ENCODE data around the gene GRB2.

- TF ChIP-seq SUZ12 (IDR thresholded peaks at IDR 0.05; ENCODE audit: extremely low read depth, insufficient read depth, insufficient read length) (no peak), YY1 (IDR thresholded peaks at IDR 0.05; ENCODE audit: insufficient read depth, insufficient read length) (no peak), ZNF274 (IDR thresholded peaks at IDR 0.05; ENCODE audit: low read depth, low read length) (no peak)
Measured at GRCh38 chr17:75349589-75349988, 55.9 kb downstream of the GRB2 start.
